Measurements from ENCODE around the gene FAR1. TPM values are rescaled to one million over a fixed set of nuclear protein-coding genes. Genes with fewer than 3 reads are reported as not detected.

The FAR1 gene
- polyA plus RNA-seq, 3 donors, result 69.9 to 82.6 (median 79.0) TPM

DNA sequence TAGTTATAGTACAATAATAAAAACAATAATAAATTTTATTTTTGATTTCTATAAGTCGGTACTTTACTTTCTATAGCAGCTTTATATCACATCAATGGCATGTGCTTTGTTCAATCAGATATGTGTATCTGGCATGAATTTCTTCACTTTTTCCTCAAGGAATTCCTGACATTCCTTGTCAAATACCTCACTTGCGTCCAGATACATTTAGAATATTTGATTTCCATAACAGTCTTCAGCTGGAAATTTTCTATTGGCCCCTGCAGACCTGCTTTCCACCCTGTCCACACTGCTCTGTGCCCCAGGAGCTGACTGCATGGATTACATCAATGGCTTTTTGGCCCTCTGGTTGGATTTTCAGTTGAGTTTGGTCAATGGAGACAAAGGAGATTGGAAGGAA, 93.2 kb downstream of the FAR1 start:
- no peak for DNase-seq (ENCODE audit: extremely low read depth in 1 of 11, low read depth in 9 of 11, low spot score in 4 of 11)

GRCh38 chr11:13762718-13763117, 94.2 kb downstream of the FAR1 start:
- no peak for DNase-seq (ENCODE audit: extremely low read depth in 1 of 11, low read depth in 9 of 11, low spot score in 4 of 11)

- DNase-seq (ENCODE audit: extremely low read depth in 1 of 11, low read depth in 9 of 11, low spot score in 4 of 11), result no peak
Measured at GRCh38 chr11:13763341-13763740, 94.9 kb downstream of the FAR1 start.

- no peak for DNase-seq (ENCODE audit: extremely low read depth in 1 of 11, low read depth in 9 of 11, low spot score in 4 of 11)
Measured at GRCh38 chr11:13765886-13766285, 97.4 kb downstream of the FAR1 start.

- DNase-seq (ENCODE audit: extremely low read depth in 1 of 11, low read depth in 9 of 11, low spot score in 4 of 11), result no peak
Measured at GRCh38 chr11:13767471-13767870, 99.0 kb downstream of the FAR1 start.

GRCh38 chr11:13769188-13769587, 100.7 kb downstream of the FAR1 start:
- DNase-seq (ENCODE audit: extremely low read depth in 1 of 11, low read depth in 9 of 11, low spot score in 4 of 11), result no peak

DNA sequence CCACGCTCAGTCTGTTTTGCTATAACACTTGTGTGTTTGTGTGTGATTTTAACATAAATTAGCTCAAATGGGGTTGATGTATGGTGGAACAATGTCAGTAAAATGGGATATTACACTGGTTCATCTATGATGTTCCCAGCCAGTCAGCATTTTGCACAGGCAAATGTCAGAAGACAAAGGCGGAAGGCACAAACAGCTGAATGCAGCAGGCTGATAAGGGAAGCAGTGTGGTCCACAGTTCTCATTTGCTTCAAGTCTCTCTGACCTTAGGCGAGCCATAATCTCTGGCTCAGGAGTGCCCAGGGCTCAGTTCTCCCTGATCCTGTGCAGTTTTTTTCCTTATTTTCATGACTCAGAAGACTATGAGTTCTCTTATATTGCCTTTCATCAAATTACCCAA, 102.7 kb downstream of the FAR1 start:
- no peak for DNase-seq (ENCODE audit: extremely low read depth in 1 of 11, low read depth in 9 of 11, low spot score in 4 of 11)

- peak; percentile 50 to 79 (median 66) for DNase-seq (ENCODE audit: extremely low read depth in 1 of 11, low read depth in 9 of 11, low spot score in 4 of 11)
Measured at GRCh38 chr11:13772223-13773046, 104.0 kb downstream of the FAR1 start.

- no peak for DNase-seq (ENCODE audit: extremely low read depth in 1 of 11, low read depth in 9 of 11, low spot score in 4 of 11)
Measured at GRCh38 chr11:13775471-13775870, 107.0 kb downstream of the FAR1 start.

DNA sequence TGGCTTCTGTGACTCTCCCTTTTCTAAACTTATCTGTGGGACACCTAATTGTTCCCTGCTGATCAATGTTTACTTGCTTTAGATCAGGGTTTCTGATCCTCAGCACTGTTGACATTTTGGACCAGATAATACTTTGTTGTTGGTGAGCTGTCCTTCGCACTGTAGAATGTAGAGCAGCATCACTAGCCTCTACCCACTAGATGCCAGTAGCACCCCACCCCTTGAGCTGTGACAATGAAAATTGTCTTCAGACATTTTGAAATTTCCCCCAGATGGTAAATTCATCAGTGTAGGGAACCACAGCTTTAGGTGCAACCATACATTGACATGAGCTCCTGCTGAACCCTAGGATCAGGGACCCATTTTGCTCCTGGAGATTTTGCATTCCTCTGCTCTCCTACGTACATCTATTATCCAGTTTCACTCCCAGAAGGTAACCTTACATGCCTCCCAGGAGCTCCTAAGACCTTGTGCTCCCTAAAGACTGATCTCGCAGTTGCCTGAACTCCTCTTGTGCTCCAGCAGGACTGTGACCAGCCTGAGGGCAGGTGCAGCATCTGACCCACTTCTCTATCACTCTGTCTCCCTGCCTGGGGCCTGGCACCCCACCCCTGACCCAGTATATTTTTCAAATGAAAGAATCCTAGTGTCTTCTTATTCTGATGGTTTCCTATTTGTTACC, 107.8 kb downstream of the FAR1 start:
- DNase-seq (ENCODE audit: extremely low read depth in 1 of 11, low read depth in 9 of 11, low spot score in 4 of 11), result no peak

DNA sequence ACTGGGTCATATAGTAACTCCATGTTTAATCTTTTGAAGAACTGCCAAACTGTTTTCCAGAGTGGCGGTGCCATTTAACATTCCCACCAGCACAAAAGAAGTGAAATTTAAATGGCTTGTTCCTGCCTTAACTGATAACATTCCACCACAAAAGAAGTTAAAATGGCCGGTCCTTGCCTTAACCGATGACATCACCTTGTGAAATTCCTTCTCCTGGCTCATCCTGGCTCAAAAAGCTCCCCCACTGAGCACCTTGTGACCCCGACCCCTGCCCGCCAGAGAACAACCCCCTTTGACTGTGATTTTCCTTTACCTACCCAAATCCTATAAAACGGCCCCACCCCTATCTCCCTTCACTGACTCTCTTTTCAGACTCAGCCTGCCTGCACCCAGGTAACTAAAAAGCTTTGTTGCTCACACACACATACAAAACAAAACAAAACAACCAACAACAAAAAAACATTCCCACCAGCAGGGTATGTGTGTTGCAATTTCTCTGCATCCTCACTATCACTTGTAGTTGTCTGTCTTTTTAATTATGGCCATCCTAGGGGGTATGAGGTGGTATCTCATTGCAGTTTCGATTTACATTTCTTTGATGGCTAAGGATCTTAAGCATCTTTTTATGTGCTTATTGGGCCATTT, 109.0 kb downstream of the FAR1 start:
- DNase-seq (ENCODE audit: extremely low read depth in 1 of 11, low read depth in 9 of 11, low spot score in 4 of 11), result no peak

DNA sequence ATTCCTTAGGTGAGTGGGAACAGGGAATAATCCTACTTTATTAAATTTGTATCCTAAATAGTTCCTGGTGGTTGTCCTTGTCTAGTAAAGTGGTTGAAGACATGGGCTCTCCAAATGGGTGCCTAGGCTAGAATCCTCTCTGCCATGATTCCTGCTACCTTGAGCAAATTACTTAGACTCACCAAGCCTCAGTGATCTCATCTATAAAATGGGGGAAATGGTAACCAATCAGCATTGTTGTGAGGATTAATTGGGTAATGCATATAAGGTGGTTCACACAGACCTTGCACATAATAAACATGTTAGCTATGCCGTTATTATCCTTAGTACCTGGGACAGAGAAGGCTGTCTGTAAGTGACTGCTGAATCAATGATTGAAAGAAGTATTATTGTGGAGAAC, 109.9 kb downstream of the FAR1 start:
- no peak for DNase-seq (ENCODE audit: extremely low read depth in 1 of 11, low read depth in 9 of 11, low spot score in 4 of 11)

DNA sequence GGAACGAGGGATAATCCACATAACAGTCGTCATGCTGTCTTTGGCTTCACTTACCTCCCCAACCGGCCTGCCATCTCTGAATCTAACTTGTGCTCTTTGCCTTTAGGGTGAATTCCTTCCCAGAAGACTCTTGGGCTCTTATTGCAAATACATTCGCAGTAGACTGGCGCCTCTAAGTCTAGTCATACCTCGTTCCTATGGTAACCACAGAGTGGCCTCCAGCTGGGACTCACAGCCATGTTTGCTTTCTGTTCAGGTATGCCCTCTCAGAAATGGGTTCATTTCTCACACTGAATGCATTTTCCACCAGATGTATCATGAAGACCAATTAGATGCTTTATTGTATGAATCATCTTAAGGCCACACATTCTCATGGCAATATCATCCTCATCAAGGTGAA, 112.7 kb downstream of the FAR1 start:
- no peak for DNase-seq (ENCODE audit: extremely low read depth in 1 of 11, low read depth in 9 of 11, low spot score in 4 of 11)

Other genes with a start within 250 kb of the FAR1 start
- gene BTBD10, start 205.4 kb upstream of the FAR1 start, polyA plus RNA-seq (ENCODE audit: insufficient read length in 3 of 3), result 10 to 100 TPM; 27.1 to 34.5 (median 30.8) TPM
- gene PTH, start 172.7 kb upstream of the FAR1 start, polyA plus RNA-seq (ENCODE audit: insufficient read length in 3 of 3), result not detected